ENCODE measurements around the gene SIL1. TPM values are rescaled to one million over a fixed set of nuclear protein-coding genes. Genes with fewer than 3 reads are reported as not detected.

Gene SIL1
- polyA plus RNA-seq, 2 of the 4 experiments (the other 2 are of a cell fraction) = 27.6 to 45.5 TPM

GRCh38 chr5:139162448-139162847, 35.7 kb downstream of the SIL1 start:
- TF ChIP-seq FOSL2 (IDR thresholded peaks at IDR 0.05) = no peak
- no peak for TF ChIP-seq FOSL2 (CRISPR knock-in tag; IDR thresholded peaks at IDR 0.05)
- TF ChIP-seq NPAS2 (CRISPR knock-in tag; IDR thresholded peaks at IDR 0.05; ENCODE audit: borderline replicate concordance) = no peak
- no peak for TF ChIP-seq HOXA7 (CRISPR knock-in tag; IDR thresholded peaks at IDR 0.05)
- TF ChIP-seq JUNB (IDR thresholded peaks at IDR 0.05) = no peak
- no peak for TF ChIP-seq HOXB5 (CRISPR knock-in tag; IDR thresholded peaks at IDR 0.05)
- TF ChIP-seq MAZ (IDR thresholded peaks at IDR 0.05; ENCODE audit: borderline replicate concordance, low read depth, low read length) = no peak
- TF ChIP-seq ZFP36 (IDR thresholded peaks at IDR 0.05; ENCODE audit: borderline replicate concordance, partially characterized antibody) = no peak
- TF ChIP-seq HEYL (CRISPR knock-in tag; IDR thresholded peaks at IDR 0.05) = no peak
- TF ChIP-seq SREBF2 (IDR thresholded peaks at IDR 0.05) = no peak
- no peak for TF ChIP-seq REST (IDR thresholded peaks at IDR 0.05)
- TF ChIP-seq FOXS1 (CRISPR knock-in tag; IDR thresholded peaks at IDR 0.05) = no peak
- no peak for TF ChIP-seq ZNF302 (CRISPR knock-in tag; IDR thresholded peaks at IDR 0.05)
- TF ChIP-seq HMGXB4 (CRISPR knock-in tag; IDR thresholded peaks at IDR 0.05; ENCODE audit: borderline replicate concordance) = no peak
- no peak for TF ChIP-seq CEBPB (IDR thresholded peaks at IDR 0.05)
- no peak for TF ChIP-seq ELK1 (IDR thresholded peaks at IDR 0.05; ENCODE audit: low read depth, low read length)
- no peak for TF ChIP-seq RFX5 (IDR thresholded peaks at IDR 0.05)
- H3K4me1 ChIP-seq = no peaks in the 10 kb centered on the region
- 86% methylated on average over 4 of the region's 4 CpGs for WGBS (ENCODE audit: missing lambda C conversion rate)
- CTCF ChIA-PET = interaction anchor here (0.6 to 0.7 kb wide), 4 partner anchors 14 to 219 kb away, joined by 3 to 5 read pairs (median 3); no protein-coding TSS in a partner anchor
- DNase-seq (ENCODE audit: low read depth in 1 of 2, low spot score in 1 of 2) (no peak), ATAC-seq (no peak), FAIRE-seq (no peak)
- no peaks in the 10 kb centered on the region for H3K9me3 ChIP-seq
- H3K27ac ChIP-seq = no peak overlapping the region
- POLR2A ChIA-PET = no interaction called here
- H3K4me3 ChIP-seq = no peak overlapping the region
- no peak overlapping the region for H3K4me2 ChIP-seq

GRCh38 chr5:139158791-139159190, 39.4 kb downstream of the SIL1 start:
- H3K27ac ChIP-seq = no peak overlapping the region
- CTCF ChIA-PET = no interaction called here
- WGBS (ENCODE audit: missing lambda C conversion rate) = 94% methylated on average over 1 of the region's 1 CpG
- DNase-seq (ENCODE audit: low read depth in 1 of 2, low spot score in 1 of 2) (no peak), FAIRE-seq (no peak), ATAC-seq (no peak)
- H3K9me3 ChIP-seq = no peaks in the 10 kb centered on the region
- POLR2A ChIA-PET = no interaction called here
- no peak for TF ChIP-seq RFX5 (IDR thresholded peaks at IDR 0.05)
- H3K4me2 ChIP-seq = no peak overlapping the region
- H3K4me1 ChIP-seq = no peaks in the 10 kb centered on the region
- no peak overlapping the region for H3K4me3 ChIP-seq

- ChIA-PET CTCF (interaction anchor here (0.6 to 1.9 kb wide), 3 partner anchors 10 to 87 kb away, joined by 3 to 7 read pairs (median 3); no protein-coding TSS in a partner anchor), POLR2A (no interaction called here)
- ATAC-seq = no peak
- Histone ChIP-seq H3K4me3 (no peak overlapping the region), H3K4me1 (no peaks in the 10 kb centered on the region), H3K4me2 (no peak overlapping the region), H3K27ac (no peak overlapping the region), H3K9me3 (no peaks in the 10 kb centered on the region)
- TF ChIP-seq HEYL (CRISPR knock-in tag; IDR thresholded peaks at IDR 0.05) (no peak), HOXA7 (CRISPR knock-in tag; IDR thresholded peaks at IDR 0.05) (no peak), JUN (IDR thresholded peaks at IDR 0.05) (no peak), FOSB (CRISPR knock-in tag; IDR thresholded peaks at IDR 0.05) (no peak), BHLHE40 (IDR thresholded peaks at IDR 0.05; ENCODE audit: low read depth, low read length) (no peak), EHF (CRISPR knock-in tag; IDR thresholded peaks at IDR 0.05) (no peak), KDM5A (IDR thresholded peaks at IDR 0.05) (no peak), RFX5 (IDR thresholded peaks at IDR 0.05) (no peak), RARB (CRISPR knock-in tag; IDR thresholded peaks at IDR 0.05) (no peak), ZNF302 (CRISPR knock-in tag; IDR thresholded peaks at IDR 0.05) (no peak)
- DNase-seq (ENCODE audit: low read depth in 1 of 2, low spot score in 1 of 2) = no peak
- no peak for FAIRE-seq
Measured at GRCh38 chr5:139157556-139157955, 40.6 kb downstream of the SIL1 start.

Data from A549 (cell line).